ENCODE measurements around the gene NUDT16L1. TPM values are rescaled to one million over a fixed set of nuclear protein-coding genes. Genes with fewer than 3 reads are reported as not detected.

NUDT16L1 gene
- total RNA-seq, 1 donor from 2014 or later = 28.9 TPM

DNA sequence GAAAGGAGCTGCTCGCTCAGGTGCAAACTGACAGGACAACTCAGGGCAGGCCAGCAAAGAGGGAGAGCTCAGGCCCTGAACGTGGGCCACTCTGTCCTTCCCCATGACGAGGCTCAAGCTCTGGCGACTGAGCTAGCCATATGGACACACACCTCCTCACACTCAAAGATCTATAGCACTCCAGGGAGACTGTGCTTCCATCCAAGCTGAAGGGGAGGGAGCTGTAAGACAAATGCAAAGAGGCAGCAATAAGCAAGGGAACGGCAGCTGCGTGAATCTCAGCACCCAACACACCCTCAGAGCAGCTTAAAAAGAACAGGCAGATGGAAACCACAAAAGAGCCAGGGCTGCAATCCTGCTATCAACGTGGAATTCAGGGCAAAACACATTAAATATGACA is 13.5 kb downstream of the NUDT16L1 start:
- Mint-ChIP-seq H3K27me3 (ENCODE audit: unreplicated experiment) (no peaks in the 10 kb centered on the region), H3K9me3 (ENCODE audit: unreplicated experiment) (no peaks in the 10 kb centered on the region), H3K4me1 (ENCODE audit: unreplicated experiment) (no peaks in the 10 kb centered on the region), H3K36me3 (ENCODE audit: unreplicated experiment) (peaks cover 41% of the 10 kb centered on the region), H3K27ac (ENCODE audit: unreplicated experiment) (no peak overlapping the region), H3K4me3 (ENCODE audit: unreplicated experiment) (no peak overlapping the region)
- DNase-seq (ENCODE audit: extremely low spot score, unreplicated experiment) = no peak
- TF ChIP-seq, protein P1, sequence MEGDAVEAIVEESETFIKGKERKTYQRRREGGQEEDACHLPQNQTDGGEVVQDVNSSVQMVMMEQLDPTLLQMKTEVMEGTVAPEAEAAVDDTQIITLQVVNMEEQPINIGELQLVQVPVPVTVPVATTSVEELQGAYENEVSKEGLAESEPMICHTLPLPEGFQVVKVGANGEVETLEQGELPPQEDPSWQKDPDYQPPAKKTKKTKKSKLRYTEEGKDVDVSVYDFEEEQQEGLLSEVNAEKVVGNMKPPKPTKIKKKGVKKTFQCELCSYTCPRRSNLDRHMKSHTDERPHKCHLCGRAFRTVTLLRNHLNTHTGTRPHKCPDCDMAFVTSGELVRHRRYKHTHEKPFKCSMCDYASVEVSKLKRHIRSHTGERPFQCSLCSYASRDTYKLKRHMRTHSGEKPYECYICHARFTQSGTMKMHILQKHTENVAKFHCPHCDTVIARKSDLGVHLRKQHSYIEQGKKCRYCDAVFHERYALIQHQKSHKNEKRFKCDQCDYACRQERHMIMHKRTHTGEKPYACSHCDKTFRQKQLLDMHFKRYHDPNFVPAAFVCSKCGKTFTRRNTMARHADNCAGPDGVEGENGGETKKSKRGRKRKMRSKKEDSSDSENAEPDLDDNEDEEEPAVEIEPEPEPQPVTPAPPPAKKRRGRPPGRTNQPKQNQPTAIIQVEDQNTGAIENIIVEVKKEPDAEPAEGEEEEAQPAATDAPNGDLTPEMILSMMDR (IDR thresholded peaks at IDR 0.05) = no peak

DNA sequence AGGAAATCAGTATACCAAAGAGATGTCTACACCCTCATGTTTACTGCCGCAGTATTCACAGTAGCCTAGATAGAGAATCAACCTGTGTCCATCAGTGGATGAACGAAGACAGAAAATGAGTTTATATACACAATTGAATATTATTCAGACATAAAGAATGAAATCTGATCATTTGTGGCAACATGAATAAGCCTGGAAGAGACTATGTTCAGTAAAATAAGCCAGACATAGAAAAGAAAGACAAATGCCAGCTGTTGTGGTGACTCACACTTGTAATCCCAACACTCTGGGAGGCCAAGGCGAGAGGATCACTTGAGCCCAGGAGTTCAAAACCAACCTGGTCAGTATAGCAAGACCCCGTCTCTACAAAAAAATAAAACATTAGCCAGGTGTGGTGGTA is 16.1 kb downstream of the NUDT16L1 start:
- TF ChIP-seq, protein P1 (IDR thresholded peaks at IDR 0.05) = no peak
- Mint-ChIP-seq H3K27ac (ENCODE audit: unreplicated experiment) (no peak overlapping the region), H3K4me1 (ENCODE audit: unreplicated experiment) (no peaks in the 10 kb centered on the region), H3K9me3 (ENCODE audit: unreplicated experiment) (no peaks in the 10 kb centered on the region), H3K36me3 (ENCODE audit: unreplicated experiment) (peaks cover 49% of the 10 kb centered on the region), H3K4me3 (ENCODE audit: unreplicated experiment) (no peak overlapping the region), H3K27me3 (ENCODE audit: unreplicated experiment) (no peaks in the 10 kb centered on the region)
- DNase-seq (ENCODE audit: extremely low spot score, unreplicated experiment) = no peak

DNA sequence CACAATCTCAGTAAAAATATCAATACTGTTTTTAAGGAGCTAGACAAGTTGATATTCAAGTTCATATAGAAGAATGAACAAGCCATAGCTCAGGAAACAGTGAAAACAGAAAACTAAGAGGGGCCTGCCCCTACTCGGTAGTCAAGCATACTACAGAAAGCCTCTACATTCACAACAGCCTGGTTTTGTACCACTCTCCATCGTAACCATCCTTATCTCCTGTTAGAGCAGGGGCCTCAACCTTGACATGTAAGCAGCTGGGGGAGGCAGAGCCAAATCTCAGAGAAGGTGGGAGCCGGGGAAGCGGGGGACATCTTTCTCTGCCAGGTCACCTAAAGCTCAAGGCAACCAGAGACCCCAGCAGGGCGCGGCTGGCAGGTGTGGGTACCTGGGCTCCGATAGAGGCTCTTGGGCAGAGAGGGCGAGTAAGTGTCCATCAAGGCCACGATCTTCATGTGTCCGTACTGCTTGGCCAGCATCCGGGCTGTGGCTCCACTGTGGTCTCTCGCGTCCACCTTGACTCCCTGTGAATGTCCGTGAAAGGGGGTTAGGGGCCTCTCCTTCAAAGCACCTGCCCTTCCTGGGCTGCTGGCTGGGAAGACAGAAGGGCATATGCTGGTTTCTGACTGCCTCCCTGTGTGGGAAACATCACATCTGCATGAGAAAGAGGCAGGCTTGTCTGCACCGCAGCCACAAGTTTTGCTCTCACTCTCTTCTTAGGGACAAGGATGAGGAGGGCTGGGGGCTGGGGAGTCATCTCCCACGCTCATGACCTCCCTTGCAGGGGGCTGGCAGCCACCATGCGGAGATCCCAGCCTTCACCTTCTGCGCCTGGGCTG is 20.5 kb downstream of the NUDT16L1 start:
- no peak overlapping the region for H3K27ac Mint-ChIP-seq (ENCODE audit: unreplicated experiment)
- no peaks in the 10 kb centered on the region for H3K27me3 Mint-ChIP-seq (ENCODE audit: unreplicated experiment)
- no peak for DNase-seq (ENCODE audit: extremely low spot score, unreplicated experiment)
- TF ChIP-seq, protein P1 (IDR thresholded peaks at IDR 0.05) = no peak
- no peaks in the 10 kb centered on the region for H3K9me3 Mint-ChIP-seq (ENCODE audit: unreplicated experiment)
- no peak overlapping the region for H3K4me3 Mint-ChIP-seq (ENCODE audit: unreplicated experiment)
- H3K36me3 Mint-ChIP-seq (ENCODE audit: unreplicated experiment) = peaks cover 38% of the 10 kb centered on the region
- H3K4me1 Mint-ChIP-seq (ENCODE audit: unreplicated experiment) = no peaks in the 10 kb centered on the region

DNA sequence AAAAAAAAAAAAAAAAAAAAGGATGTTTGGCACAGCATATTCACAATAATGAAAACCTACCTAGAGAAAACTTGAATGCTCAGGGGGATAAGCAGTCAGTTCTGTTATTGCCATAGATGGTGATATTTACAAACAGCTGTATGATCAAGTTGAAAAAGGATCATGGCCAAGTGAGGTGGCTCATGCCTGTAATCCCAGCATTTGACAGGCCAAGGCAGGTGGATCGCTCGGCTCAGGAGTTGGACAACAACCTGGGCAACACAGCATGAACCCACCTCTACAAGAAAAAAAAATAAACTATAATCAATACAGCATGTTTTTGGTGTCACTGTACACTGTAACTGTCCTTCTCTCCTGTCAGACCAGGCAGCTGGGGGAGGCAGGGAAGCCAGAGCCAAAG is 21.6 kb downstream of the NUDT16L1 start:
- H3K4me1 Mint-ChIP-seq (ENCODE audit: unreplicated experiment) = no peaks in the 10 kb centered on the region
- DNase-seq (ENCODE audit: extremely low spot score, unreplicated experiment) = no peak
- TF ChIP-seq, protein P1 (IDR thresholded peaks at IDR 0.05) = no peak
- H3K27ac Mint-ChIP-seq (ENCODE audit: unreplicated experiment) = no peak overlapping the region
- peaks cover 32% of the 10 kb centered on the region for H3K36me3 Mint-ChIP-seq (ENCODE audit: unreplicated experiment)
- H3K4me3 Mint-ChIP-seq (ENCODE audit: unreplicated experiment) = no peak overlapping the region
- H3K9me3 Mint-ChIP-seq (ENCODE audit: unreplicated experiment) = no peaks in the 10 kb centered on the region
- no peaks in the 10 kb centered on the region for H3K27me3 Mint-ChIP-seq (ENCODE audit: unreplicated experiment)

DNA sequence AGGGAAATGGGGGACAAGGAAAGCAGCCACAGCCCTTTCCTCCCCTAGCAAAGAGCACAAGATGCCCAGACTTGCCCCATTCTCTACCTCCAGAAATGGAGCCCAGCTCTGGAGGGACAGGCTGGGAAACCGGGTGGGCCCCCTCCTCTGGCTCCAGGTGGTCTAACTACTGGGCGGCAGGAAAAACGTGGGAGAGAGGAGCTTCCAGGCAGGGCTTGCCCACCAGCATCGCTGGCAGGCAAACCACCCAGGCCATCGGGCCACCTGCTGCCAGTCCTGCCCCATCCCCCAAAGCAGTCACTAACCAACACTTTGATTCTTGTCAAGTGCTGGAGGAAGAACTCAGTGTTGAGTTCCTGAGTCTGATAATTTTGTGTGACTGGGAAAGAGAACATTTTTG is 25.1 kb downstream of the NUDT16L1 start:
- no peak overlapping the region for H3K4me3 Mint-ChIP-seq (ENCODE audit: unreplicated experiment)
- TF ChIP-seq, protein P1 (IDR thresholded peaks at IDR 0.05) = no peak

More for the DNA sequence above, 25.1 kb downstream of the NUDT16L1 start:
- no peaks in the 10 kb centered on the region for H3K4me1 Mint-ChIP-seq (ENCODE audit: unreplicated experiment)
- no peak for DNase-seq (ENCODE audit: extremely low spot score, unreplicated experiment)
- H3K27me3 Mint-ChIP-seq (ENCODE audit: unreplicated experiment) = no peaks in the 10 kb centered on the region
- H3K27ac Mint-ChIP-seq (ENCODE audit: unreplicated experiment) = no peak overlapping the region
- H3K9me3 Mint-ChIP-seq (ENCODE audit: unreplicated experiment) = no peaks in the 10 kb centered on the region
- H3K36me3 Mint-ChIP-seq (ENCODE audit: unreplicated experiment) = peaks cover 23% of the 10 kb centered on the region

Data from osteocyte (in vitro differentiated cells).